GM12878 (cell line): ENCODE measurements around the gene RAB34. TPM values are rescaled to one million over a fixed set of nuclear protein-coding genes. Genes with fewer than 3 reads are reported as not detected.

Source experiments
- ATAC-seq: fragments of 200-7000 bp; cut with Tn5 transposase; 3 replicates; pipeline ENCODE4 v1.9.1; 2020; ENCODE audit warnings: mild to moderate bottlenecking, moderate library complexity
- BruUV-seq: library from RNA; stranded (reverse); fragments of 400-500 nt; replicated peaks from 2 replicates; lab custom pipeline; 2021; lab: Mats Ljungman, UMichigan
- CTCF ChIA-PET: fragments of 300-600 bp; sonication (Branson Sonifier 250); formaldehyde crosslinking; extraction: SDS; loops from one replicate; lab custom pipeline; 2021; ENCODE audit warnings: inconsistent platforms; lab: Yijun Ruan, JAX
- POLR2A ChIA-PET: fragments of 350-600 bp; formaldehyde crosslinking; extraction: SDS; loops from one replicate; lab custom pipeline; 2021; ENCODE audit warnings: inconsistent platforms; lab: Charles Lee
- RAD21 ChIA-PET: fragments of 300-600 bp; sonication (Branson Sonifier 250); formaldehyde crosslinking; loops from one replicate; lab custom pipeline; 2023; ENCODE audit warnings: antibody characterized with exemption; ENCODE audit not compliant: unreplicated experiment; lab: Charles Lee
- SMC1A ChIA-PET: fragments of 300-600 bp; sonication (Branson Sonifier 250); formaldehyde crosslinking; loops from one replicate; lab custom pipeline; 2023; ENCODE audit not compliant: unreplicated experiment, uncharacterized antibody; lab: Charles Lee
- DNase-seq: peaks from one replicate; pipeline ENCODE4 v3.0.0-alpha.2; 2011; ENCODE audit warnings: low read depth, low spot score
- FAIRE-seq: peaks from 3 replicates; lab custom pipeline; 2011; peaks lifted over from hg19 to GRCh38; lab: Jason Lieb, UNC
- H2AFZ ChIP-seq: 2 replicates; pipeline ENCODE4 v1.6.0; 2011; ENCODE audit warnings: low read depth, low read length, control low read depth; ENCODE audit not compliant: control insufficient read depth
- H3K27ac ChIP-seq: 2 replicates; pipeline ENCODE4 v1.5.1; 2011; ENCODE audit warnings: control low read depth; ENCODE audit not compliant: control insufficient read depth, insufficient read depth
- H3K27me3 ChIP-seq, 2 experiments: replicated peaks in 1 of 2; 2 replicates each; pipeline versions ENCODE4 v1.6.0 to v1.6.1; 2011; ENCODE audit warnings: low read length in 1 of 2; ENCODE audit not compliant: control insufficient read depth in 2 of 2, insufficient read depth in 2 of 2
- H3K36me3 ChIP-seq, 2 experiments: 2 replicates each; pipeline ENCODE4 v1.5.1; 2011; ENCODE audit warnings: low read length in 1 of 2; ENCODE audit not compliant: control insufficient read depth in 2 of 2, insufficient read depth in 2 of 2
- H3K4me1 ChIP-seq: 2 replicates; pipeline ENCODE4 v1.6.1; 2011; ENCODE audit warnings: mild to moderate bottlenecking, low read length, moderate library complexity, mixed read lengths; ENCODE audit not compliant: control insufficient read depth, insufficient read depth
- H3K4me2 ChIP-seq: 2 replicates; pipeline ENCODE4 v1.6.0; 2011; ENCODE audit warnings: control low read depth; ENCODE audit not compliant: control insufficient read depth, insufficient read depth
- H3K4me3 ChIP-seq: fragments of 200-600 bp; sonication (generic); 2 replicates; pipeline ENCODE4 v1.5.1; 2016
- H3K79me2 ChIP-seq: 2 replicates; pipeline ENCODE4 v1.6.0; 2011; ENCODE audit warnings: low read length; ENCODE audit not compliant: control insufficient read depth, insufficient read depth
- H3K9ac ChIP-seq: 2 replicates; pipeline ENCODE4 v1.8.0; 2011; ENCODE audit warnings: low read length, control low read depth, mixed read lengths; ENCODE audit not compliant: control insufficient read depth, insufficient read depth
- H3K9me3 ChIP-seq: replicated peaks from 3 replicates; pipeline ENCODE4 v1.5.1; 2011; ENCODE audit warnings: mild to moderate bottlenecking, low read length; ENCODE audit not compliant: control insufficient read depth, insufficient read depth
- H4K20me1 ChIP-seq: 2 replicates; pipeline ENCODE4 v1.6.0; 2011; ENCODE audit not compliant: control insufficient read depth, insufficient read depth
- BMI1 ChIP-seq: fragments of 450-650 bp; IDR thresholded peaks from 2 replicates; pipeline ENCODE4 v1.6.1; 2016; ENCODE audit warnings: mild to moderate bottlenecking, moderate library complexity, borderline replicate concordance
- CBX5 ChIP-seq: sonication (generic); IDR thresholded peaks from 2 replicates; pipeline ENCODE4 v1.6.1; 2016; ENCODE audit warnings: low read depth, moderate library complexity, mild to moderate bottlenecking, inconsistent platforms
- EGR1 ChIP-seq, 2 experiments: IDR thresholded peaks; 1 replicate in 1 of 2; 2 replicates in 1 of 2; pipeline ENCODE4 v1.6.1; 2011 to 2012; ENCODE audit warnings: low read depth in 2 of 2, low read length in 2 of 2, borderline replicate concordance in 1 of 2, mild to moderate bottlenecking in 1 of 2, moderate library complexity in 1 of 2
- EZH2 ChIP-seq: IDR thresholded peaks from 2 replicates; pipeline ENCODE4 v1.6.1; 2012; ENCODE audit warnings: low read depth, mild to moderate bottlenecking, control low read depth, inconsistent platforms, low read length, borderline replicate concordance; ENCODE audit not compliant: control insufficient read depth
- KDM1A ChIP-seq: fragments of 200-600 bp; sonication (generic); IDR thresholded peaks from 2 replicates; pipeline ENCODE4 v1.6.1; 2016; ENCODE audit warnings: borderline replicate concordance
- KLF5 ChIP-seq: fragments of 450-650 bp; IDR thresholded peaks from 2 replicates; pipeline ENCODE4 v1.6.1; 2014; ENCODE audit warnings: mild to moderate bottlenecking; ENCODE audit not compliant: partially characterized antibody
- MEF2A ChIP-seq: IDR thresholded peaks from 2 replicates; pipeline ENCODE4 v1.6.1; 2011; ENCODE audit warnings: low read depth, mild to moderate bottlenecking, low read length, moderate library complexity; ENCODE audit not compliant: insufficient read depth
- MTA2 ChIP-seq: fragments of 450-650 bp; IDR thresholded peaks from 2 replicates; pipeline ENCODE4 v1.6.1; 2016; ENCODE audit warnings: low read depth, mild to moderate bottlenecking, moderate library complexity
- NR2C1 ChIP-seq: fragments of 450-650 bp; IDR thresholded peaks from 2 replicates; pipeline ENCODE4 v1.6.1; 2017; ENCODE audit warnings: antibody characterized with exemption, mild to moderate bottlenecking, moderate library complexity
- PML ChIP-seq: IDR thresholded peaks from 2 replicates; pipeline ENCODE4 v1.6.1; 2012; ENCODE audit warnings: low read length, inconsistent platforms
- SMAD1 ChIP-seq: fragments of 450-650 bp; IDR thresholded peaks from 2 replicates; pipeline ENCODE4 v1.6.1; 2018; ENCODE audit warnings: mild to moderate bottlenecking, low read depth; ENCODE audit not compliant: partially characterized antibody
- SMAD5 ChIP-seq: IDR thresholded peaks from 2 replicates; pipeline ENCODE4 v1.6.1; 2016; ENCODE audit warnings: antibody characterized with exemption, low read depth
- SMC3 ChIP-seq: IDR thresholded peaks from 2 replicates; pipeline ENCODE4 v1.6.1; 2011; ENCODE audit warnings: low read length, improper control_type of control experiment, borderline replicate concordance
- TCF7 ChIP-seq: IDR thresholded peaks from 2 replicates; pipeline ENCODE4 v1.6.1; 2014; ENCODE audit warnings: antibody characterized with exemption, borderline replicate concordance
- ZNF24 ChIP-seq: fragments of 450-650 bp; IDR thresholded peaks from 2 replicates; pipeline ENCODE4 v1.6.1; 2017; ENCODE audit warnings: antibody characterized with exemption, mild to moderate bottlenecking
- ZNF274 ChIP-seq: IDR thresholded peaks from one replicate; pipeline ENCODE4 v1.8.0; 2011; ENCODE audit not compliant: insufficient read length, insufficient read depth
- ZNF622 ChIP-seq: fragments of 450-650 bp; IDR thresholded peaks from 2 replicates; pipeline ENCODE4 v1.6.1; 2017; ENCODE audit warnings: mild to moderate bottlenecking, inconsistent platforms
- WGBS: methylation state at CpG from one replicate; pipeline ENCODE4 v1.1.6; 2016; ENCODE audit warnings: low lambda C conversion rate; ENCODE audit not compliant: insufficient replicate concordance, insufficient coverage; ENCODE audit errors: missing lambda C conversion rate; 5-methylcytosine and 5-hydroxymethylcytosine counted together
- in situ Hi-C: fragments of 300-500 bp; cut with MboI; formaldehyde crosslinking; loops from 9 replicates; pipeline ENCODE4 v1.14.3; 2018; ENCODE audit warnings: mixed read lengths
- intact Hi-C: fragments of 100-400 bp; cut with micrococcal nuclease; formaldehyde crosslinking; loops from one replicate; pipeline ENCODE4 v1.14.2; 2022; ENCODE audit not compliant: unreplicated experiment
- polyA plus RNA-seq, 11 experiments: library from polyadenylated mRNA; depleted of rRNA in 4 of 11; unstranded in 6 of 11; stranded (reverse) in 5 of 11; fragments of >200 nt; fragmentation: Nextera tagmentation in 4 of 11; fragmentation: Illumina TruSeq in 1 of 11; extraction: Ambion mirVana in 4 of 11; extraction: Trizol in 1 of 11; gene quantifications; 1 replicate in 1 of 11; 2 replicates in 10 of 11; pipeline versions ENCODE4 v1.2.1 to v1.2.3, GENCODE V29; 2011 to 2016; ENCODE audit warnings: inconsistent platforms in 2 of 11, missing spikeins in 2 of 11, low read depth in 1 of 11
- total RNA-seq, 4 experiments: library from RNA; depleted of rRNA in 3 of 4; stranded (reverse); fragments of >200 nt in 3 of 4; fragmentation: Illumina TruSeq in 1 of 4; extraction: Trizol in 1 of 4; gene quantifications; 2 replicates each; pipeline versions ENCODE4 v1.2.1 to v1.2.3, GENCODE V29; 2013 to 2021
- TF ChIP-seq, protein P1 (sequence below): fragments of 450-650 bp; IDR thresholded peaks from 2 replicates; pipeline ENCODE4 v1.6.1; 2017; ENCODE audit warnings: low read depth, mild to moderate bottlenecking, moderate library complexity
- TF ChIP-seq, protein P2 (sequence below): fragments of 450-650 bp; IDR thresholded peaks from 2 replicates; pipeline ENCODE4 v1.6.1; 2016; ENCODE audit warnings: mild to moderate bottlenecking
- TF ChIP-seq, protein P3 (sequence below): fragments of 450-650 bp; IDR thresholded peaks from 2 replicates; pipeline ENCODE4 v1.6.1; 2017; ENCODE audit warnings: borderline replicate concordance

RAB34 gene
- total and polyA plus RNA-seq, 10 of the 15 experiments (the other 5 are each of a cell fraction or from before 2014, with no cell fraction given), result 0.37 to 46.4 (median 32.8) TPM

DNA sequence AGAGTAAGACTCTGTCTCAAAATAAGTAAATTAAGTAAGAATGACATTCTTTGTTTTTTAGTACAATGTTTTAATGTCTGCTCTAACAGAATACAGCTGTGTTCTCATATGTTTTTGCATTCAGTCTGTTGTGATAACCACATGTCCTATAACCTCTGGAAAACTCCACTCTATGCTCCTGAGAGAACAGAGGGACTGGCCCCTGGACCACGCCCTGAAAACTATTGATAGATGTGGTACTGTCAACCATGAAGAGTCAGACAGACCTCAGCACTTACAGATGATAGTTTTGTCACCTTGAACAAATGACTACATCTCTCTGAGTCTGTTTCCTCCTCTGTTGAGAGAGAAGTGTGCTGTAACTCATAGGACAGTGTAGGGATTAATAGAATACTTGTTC is 47.8 kb downstream of the RAB34 start:
- SMC1A ChIA-PET, result no interaction called here
- Histone ChIP-seq H3K9me3 (no peaks in the 10 kb centered on the region), H3K79me2 (peaks cover 18% of the 10 kb centered on the region), H3K27me3 (no peaks in the 10 kb centered on the region), H3K4me3 (no peak overlapping the region), H3K9ac (no peak overlapping the region), H3K4me2 (no peak overlapping the region), H2AFZ (no peak overlapping the region), H3K4me1 (no peaks in the 10 kb centered on the region), H4K20me1 (peaks cover 4% of the 10 kb centered on the region; the same call in 1 of the 2 replicates), H3K36me3 (peaks cover 8 to 50% of the 10 kb centered on the region in 2 experiments), H3K27ac (no peak overlapping the region)
- POLR2A ChIA-PET, result interaction anchor here (1.0 kb wide), 1 partner anchor 9 kb away, joined by 3 read pairs; the partner anchor contains the start of gene SDF2
- ATAC-seq, result no peak; the same call in 2 of the 3 replicates
- no peak for TF ChIP-seq KLF5
- TF ChIP-seq SMC3, result no peak
- TF ChIP-seq NR2C1, result no peak
- TF ChIP-seq, protein P1, sequence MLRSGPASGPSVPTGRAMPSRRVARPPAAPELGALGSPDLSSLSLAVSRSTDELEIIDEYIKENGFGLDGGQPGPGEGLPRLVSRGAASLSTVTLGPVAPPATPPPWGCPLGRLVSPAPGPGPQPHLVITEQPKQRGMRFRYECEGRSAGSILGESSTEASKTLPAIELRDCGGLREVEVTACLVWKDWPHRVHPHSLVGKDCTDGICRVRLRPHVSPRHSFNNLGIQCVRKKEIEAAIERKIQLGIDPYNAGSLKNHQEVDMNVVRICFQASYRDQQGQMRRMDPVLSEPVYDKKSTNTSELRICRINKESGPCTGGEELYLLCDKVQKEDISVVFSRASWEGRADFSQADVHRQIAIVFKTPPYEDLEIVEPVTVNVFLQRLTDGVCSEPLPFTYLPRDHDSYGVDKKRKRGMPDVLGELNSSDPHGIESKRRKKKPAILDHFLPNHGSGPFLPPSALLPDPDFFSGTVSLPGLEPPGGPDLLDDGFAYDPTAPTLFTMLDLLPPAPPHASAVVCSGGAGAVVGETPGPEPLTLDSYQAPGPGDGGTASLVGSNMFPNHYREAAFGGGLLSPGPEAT, result no peak
- TF ChIP-seq KDM1A, result no peak
- no peak for TF ChIP-seq EGR1 (IDR thresholded peaks at IDR 0.05; ENCODE audit: borderline replicate concordance in 1 of 2, low read depth in 2 of 2, low read length in 2 of 2)
- no peak for TF ChIP-seq MEF2A
- no peak for TF ChIP-seq ZNF274
- no peak for TF ChIP-seq BMI1
- TF ChIP-seq ZNF622, result no peak
- TF ChIP-seq PML, result no peak
- TF ChIP-seq ZNF24, result no peak
- TF ChIP-seq SMAD5, result no peak
- no peak for TF ChIP-seq SMAD1
- TF ChIP-seq, protein P2, sequence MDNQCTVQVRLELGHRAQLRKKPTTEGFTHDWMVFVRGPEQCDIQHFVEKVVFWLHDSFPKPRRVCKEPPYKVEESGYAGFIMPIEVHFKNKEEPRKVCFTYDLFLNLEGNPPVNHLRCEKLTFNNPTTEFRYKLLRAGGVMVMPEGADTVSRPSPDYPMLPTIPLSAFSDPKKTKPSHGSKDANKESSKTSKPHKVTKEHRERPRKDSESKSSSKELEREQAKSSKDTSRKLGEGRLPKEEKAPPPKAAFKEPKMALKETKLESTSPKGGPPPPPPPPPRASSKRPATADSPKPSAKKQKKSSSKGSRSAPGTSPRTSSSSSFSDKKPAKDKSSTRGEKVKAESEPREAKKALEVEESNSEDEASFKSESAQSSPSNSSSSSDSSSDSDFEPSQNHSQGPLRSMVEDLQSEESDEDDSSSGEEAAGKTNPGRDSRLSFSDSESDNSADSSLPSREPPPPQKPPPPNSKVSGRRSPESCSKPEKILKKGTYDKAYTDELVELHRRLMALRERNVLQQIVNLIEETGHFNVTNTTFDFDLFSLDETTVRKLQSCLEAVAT, result no peak
- TF ChIP-seq EZH2, result no peak
- TF ChIP-seq, protein P3, sequence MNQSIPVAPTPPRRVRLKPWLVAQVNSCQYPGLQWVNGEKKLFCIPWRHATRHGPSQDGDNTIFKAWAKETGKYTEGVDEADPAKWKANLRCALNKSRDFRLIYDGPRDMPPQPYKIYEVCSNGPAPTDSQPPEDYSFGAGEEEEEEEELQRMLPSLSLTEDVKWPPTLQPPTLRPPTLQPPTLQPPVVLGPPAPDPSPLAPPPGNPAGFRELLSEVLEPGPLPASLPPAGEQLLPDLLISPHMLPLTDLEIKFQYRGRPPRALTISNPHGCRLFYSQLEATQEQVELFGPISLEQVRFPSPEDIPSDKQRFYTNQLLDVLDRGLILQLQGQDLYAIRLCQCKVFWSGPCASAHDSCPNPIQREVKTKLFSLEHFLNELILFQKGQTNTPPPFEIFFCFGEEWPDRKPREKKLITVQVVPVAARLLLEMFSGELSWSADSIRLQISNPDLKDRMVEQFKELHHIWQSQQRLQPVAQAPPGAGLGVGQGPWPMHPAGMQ, result no peak
- no peak for TF ChIP-seq TCF7
- TF ChIP-seq MTA2, result no peak
- TF ChIP-seq CBX5, result no peak
- in situ Hi-C loops (no loop called here), intact Hi-C loops (no loop called here)
- RAD21 ChIA-PET, result no interaction called here
- WGBS, result 55% methylated on average over 1 of the region's 1 CpG
- no TSS peak for BruUV-seq
- FAIRE-seq, result no peak
- CTCF ChIA-PET, result interaction anchor here (2.9 kb wide), 1 partner anchor 23 kb away, joined by 16 read pairs; no protein-coding TSS in a partner anchor
- no peak for DNase-seq
